Loucy (cell line): ENCODE measurements around the gene FMO3.

ENCODE experiments used
- H2AFZ ChIP-seq: fragments of 200-600 bp; sonication (generic); 2 replicates; pipeline ENCODE4 v1.6.0; 2016; ENCODE audit warnings: antibody characterized with exemption, mild to moderate bottlenecking, low read length, moderate library complexity
- H3F3A ChIP-seq: fragments of 200-600 bp; 2 replicates; pipeline ENCODE4 v1.6.0; 2016; ENCODE audit warnings: antibody characterized with exemption, low read depth, mild to moderate bottlenecking
- H3K27me3 ChIP-seq: fragments of 200-600 bp; sonication (generic); 2 replicates; pipeline ENCODE4 v1.6.1; 2014; ENCODE audit warnings: low read length, mild to moderate bottlenecking; ENCODE audit not compliant: insufficient read depth, poor library complexity, severe bottlenecking
- H3K36me3 ChIP-seq: fragments of 200-600 bp; sonication (generic); 2 replicates; pipeline ENCODE4 v1.6.1; 2016; ENCODE audit warnings: low read length; ENCODE audit not compliant: insufficient read depth
- H3K4me1 ChIP-seq: fragments of 200-600 bp; sonication (generic); 2 replicates; pipeline ENCODE4 v1.5.1; 2014; ENCODE audit warnings: low read length, mild to moderate bottlenecking; ENCODE audit not compliant: insufficient read depth, poor library complexity, severe bottlenecking
- H3K4me2 ChIP-seq: fragments of 200-600 bp; sonication (generic); 2 replicates; pipeline ENCODE4 v1.6.0; 2014; ENCODE audit warnings: antibody characterized with exemption, low read length, low read depth, mild to moderate bottlenecking; ENCODE audit not compliant: poor library complexity, severe bottlenecking
- H3K4me3 ChIP-seq: fragments of 200-600 bp; sonication (generic); 2 replicates; pipeline ENCODE4 v1.5.1; 2014; ENCODE audit warnings: low read length, mild to moderate bottlenecking, mixed read lengths; ENCODE audit not compliant: poor library complexity, severe bottlenecking
- H3K79me2 ChIP-seq: fragments of 200-600 bp; sonication (generic); 2 replicates; pipeline ENCODE4 v1.6.1; 2014; ENCODE audit warnings: low read length; ENCODE audit not compliant: insufficient read depth
- H3K9ac ChIP-seq: fragments of 200-600 bp; sonication (generic); 2 replicates; pipeline ENCODE4 v1.6.0; 2014; ENCODE audit warnings: mild to moderate bottlenecking, low read depth, low read length, moderate library complexity; ENCODE audit not compliant: poor library complexity, severe bottlenecking
- H3K9me2 ChIP-seq: fragments of 200-600 bp; sonication (generic); replicated peaks from 2 replicates; pipeline ENCODE4 v1.6.1; 2016; ENCODE audit warnings: low read depth, low read length, mixed read lengths
- H3K9me3 ChIP-seq: fragments of 200-600 bp; sonication (generic); 2 replicates; pipeline ENCODE4 v1.6.1; 2014; ENCODE audit warnings: mild to moderate bottlenecking, antibody characterized with exemption, low read length, low read depth; ENCODE audit not compliant: insufficient read depth
- H4K20me1 ChIP-seq: fragments of 200-600 bp; sonication (generic); 2 replicates; pipeline ENCODE4 v1.6.0; 2014; ENCODE audit warnings: antibody characterized with exemption, low read length, mild to moderate bottlenecking; ENCODE audit not compliant: insufficient read depth, poor library complexity, severe bottlenecking
- EZH2phosphoT487 ChIP-seq: fragments of 200-600 bp; IDR thresholded peaks from 2 replicates; pipeline ENCODE4 v1.6.1; 2018; ENCODE audit warnings: antibody characterized with exemption, mild to moderate bottlenecking, moderate library complexity, borderline replicate concordance
- TF ChIP-seq, protein P1 (sequence below): fragments of 200-600 bp; sonication (generic); conservative IDR thresholded peaks from 2 replicates; pipeline ENCODE4 v1.5.1; 2014; ENCODE audit warnings: mild to moderate bottlenecking, antibody characterized with exemption, low read length

Gene FMO3

DNA sequence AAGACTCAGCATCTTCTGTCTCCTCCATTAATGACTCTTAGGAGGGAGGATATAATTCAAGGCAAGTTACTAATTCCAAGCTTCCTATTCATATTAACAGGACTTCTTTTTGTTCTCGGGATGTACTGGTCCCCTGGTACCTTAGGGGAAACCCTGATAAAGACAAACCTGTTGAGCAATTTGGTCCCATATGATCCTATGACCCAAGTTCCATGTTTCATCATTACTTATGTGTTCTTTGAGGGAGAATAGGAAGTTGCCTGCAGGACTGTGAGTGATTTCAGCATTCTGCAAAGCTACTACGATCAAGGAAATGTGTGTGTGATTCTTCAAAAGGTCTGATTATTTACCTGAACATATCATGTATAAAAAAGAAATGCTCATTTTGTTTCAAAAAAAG is 5.8 kb upstream of the FMO3 start:
- no peaks in the 10 kb centered on the region for H3K36me3 ChIP-seq
- H3F3A ChIP-seq = no peaks in the 10 kb centered on the region
- no peaks in the 10 kb centered on the region for H3K79me2 ChIP-seq
- no peaks in the 10 kb centered on the region for H3K9me2 ChIP-seq
- H3K27me3 ChIP-seq = no peaks in the 10 kb centered on the region
- H4K20me1 ChIP-seq = no peaks in the 10 kb centered on the region
- H3K9ac ChIP-seq = no peak overlapping the region
- no peak overlapping the region for H2AFZ ChIP-seq
- TF ChIP-seq, protein P1, sequence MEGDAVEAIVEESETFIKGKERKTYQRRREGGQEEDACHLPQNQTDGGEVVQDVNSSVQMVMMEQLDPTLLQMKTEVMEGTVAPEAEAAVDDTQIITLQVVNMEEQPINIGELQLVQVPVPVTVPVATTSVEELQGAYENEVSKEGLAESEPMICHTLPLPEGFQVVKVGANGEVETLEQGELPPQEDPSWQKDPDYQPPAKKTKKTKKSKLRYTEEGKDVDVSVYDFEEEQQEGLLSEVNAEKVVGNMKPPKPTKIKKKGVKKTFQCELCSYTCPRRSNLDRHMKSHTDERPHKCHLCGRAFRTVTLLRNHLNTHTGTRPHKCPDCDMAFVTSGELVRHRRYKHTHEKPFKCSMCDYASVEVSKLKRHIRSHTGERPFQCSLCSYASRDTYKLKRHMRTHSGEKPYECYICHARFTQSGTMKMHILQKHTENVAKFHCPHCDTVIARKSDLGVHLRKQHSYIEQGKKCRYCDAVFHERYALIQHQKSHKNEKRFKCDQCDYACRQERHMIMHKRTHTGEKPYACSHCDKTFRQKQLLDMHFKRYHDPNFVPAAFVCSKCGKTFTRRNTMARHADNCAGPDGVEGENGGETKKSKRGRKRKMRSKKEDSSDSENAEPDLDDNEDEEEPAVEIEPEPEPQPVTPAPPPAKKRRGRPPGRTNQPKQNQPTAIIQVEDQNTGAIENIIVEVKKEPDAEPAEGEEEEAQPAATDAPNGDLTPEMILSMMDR = no peak
- TF ChIP-seq EZH2phosphoT487 = no peak
- no peaks in the 10 kb centered on the region for H3K9me3 ChIP-seq
- no peak overlapping the region for H3K4me2 ChIP-seq
- no peaks in the 10 kb centered on the region for H3K4me1 ChIP-seq
- H3K4me3 ChIP-seq = no peak overlapping the region

- Histone ChIP-seq H4K20me1 (no peaks in the 10 kb centered on the region), H3K79me2 (no peaks in the 10 kb centered on the region), H2AFZ (no peak overlapping the region), H3K27me3 (no peaks in the 10 kb centered on the region), H3F3A (no peaks in the 10 kb centered on the region), H3K9me2 (no peaks in the 10 kb centered on the region), H3K36me3 (no peaks in the 10 kb centered on the region), H3K9me3 (no peaks in the 10 kb centered on the region), H3K4me1 (no peaks in the 10 kb centered on the region), H3K9ac (no peak overlapping the region), H3K4me3 (no peak overlapping the region), H3K4me2 (no peak overlapping the region)
- no peak for TF ChIP-seq EZH2phosphoT487
- TF ChIP-seq, protein P1 = no peak
These were observed 2.8 kb upstream of the FMO3 start for GRCh38 chr1:171087896-171088295.

- Histone ChIP-seq H3K4me2 (no peak overlapping the region), H4K20me1 (no peaks in the 10 kb centered on the region), H3K4me3 (no peak overlapping the region)
These were observed 13.2 kb downstream of the FMO3 start for GRCh38 chr1:171103862-171104261.

More at GRCh38 chr1:171103862-171104261, 13.2 kb downstream of the FMO3 start:
- no peaks in the 10 kb centered on the region for H3K9me2 ChIP-seq
- H3K9ac ChIP-seq = no peak overlapping the region
- H3K9me3 ChIP-seq = no peaks in the 10 kb centered on the region
- H3K36me3 ChIP-seq = no peaks in the 10 kb centered on the region
- no peak overlapping the region for H2AFZ ChIP-seq
- H3K4me1 ChIP-seq = no peaks in the 10 kb centered on the region
- H3K27me3 ChIP-seq = no peaks in the 10 kb centered on the region
- TF ChIP-seq, protein P1 = no peak
- TF ChIP-seq EZH2phosphoT487 = no peak
- no peaks in the 10 kb centered on the region for H3F3A ChIP-seq
- no peaks in the 10 kb centered on the region for H3K79me2 ChIP-seq
